Measurements from ENCODE around the gene LHPP.

LHPP gene

GRCh38 chr10:124649214-124649613, 187.6 kb downstream of the LHPP start:
- DNase-seq: no peak

- no peak for DNase-seq
Measured at GRCh38 chr10:124650263-124650662, 188.6 kb downstream of the LHPP start.

GRCh38 chr10:124650820-124651401, 189.3 kb downstream of the LHPP start:
- DNase-seq: no peak

- no peak for DNase-seq
Measured at GRCh38 chr10:124651402-124651891, 189.8 kb downstream of the LHPP start.

GRCh38 chr10:124652200-124652599, 190.6 kb downstream of the LHPP start:
- DNase-seq: no peak

DNA sequence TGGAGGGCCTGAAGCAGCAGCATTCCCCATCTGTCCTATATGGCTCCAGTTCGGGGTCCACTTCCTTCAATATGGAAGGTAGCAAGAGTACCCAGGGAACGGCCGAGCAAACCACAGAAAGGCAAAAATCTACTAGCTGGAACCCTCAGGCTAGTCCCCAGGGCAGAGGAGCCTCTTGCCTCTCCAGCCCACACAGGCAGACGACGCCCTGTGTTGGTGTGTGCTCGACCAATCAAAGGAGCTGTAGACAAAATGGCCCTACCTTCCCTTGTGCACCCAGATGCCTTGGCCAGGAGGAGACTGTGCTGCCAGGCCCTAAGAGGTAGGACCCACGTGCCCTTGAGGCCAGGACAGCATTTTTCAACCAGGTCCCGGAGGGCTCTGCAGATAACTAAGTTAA, 191.1 kb downstream of the LHPP start:
- DNase-seq: no peak

DNA sequence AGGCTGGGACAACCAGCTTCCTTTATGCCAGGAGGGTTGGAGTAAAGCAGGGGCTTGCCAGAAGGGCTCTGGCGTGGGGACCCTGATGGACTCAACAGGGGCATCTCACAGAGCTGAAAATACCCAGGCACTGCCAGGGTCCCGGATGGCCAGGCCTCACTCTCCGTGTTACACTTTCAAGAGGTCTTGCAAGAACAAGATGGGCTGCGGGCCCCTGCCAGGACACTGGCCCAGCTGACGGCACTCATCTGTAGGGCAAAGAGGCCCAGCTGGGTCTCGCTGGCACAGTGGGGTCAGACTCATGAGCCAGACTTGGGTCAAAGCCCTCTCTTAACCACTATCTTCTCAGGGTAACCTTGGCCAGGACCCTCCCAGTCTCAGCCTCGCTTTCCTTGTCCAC, 191.7 kb downstream of the LHPP start:
- DNase-seq: no peak

GRCh38 chr10:124653811-124654651, 192.4 kb downstream of the LHPP start:
- no peak for DNase-seq

GRCh38 chr10:124654686-124655085, 193.1 kb downstream of the LHPP start:
- DNase-seq: no peak

DNA sequence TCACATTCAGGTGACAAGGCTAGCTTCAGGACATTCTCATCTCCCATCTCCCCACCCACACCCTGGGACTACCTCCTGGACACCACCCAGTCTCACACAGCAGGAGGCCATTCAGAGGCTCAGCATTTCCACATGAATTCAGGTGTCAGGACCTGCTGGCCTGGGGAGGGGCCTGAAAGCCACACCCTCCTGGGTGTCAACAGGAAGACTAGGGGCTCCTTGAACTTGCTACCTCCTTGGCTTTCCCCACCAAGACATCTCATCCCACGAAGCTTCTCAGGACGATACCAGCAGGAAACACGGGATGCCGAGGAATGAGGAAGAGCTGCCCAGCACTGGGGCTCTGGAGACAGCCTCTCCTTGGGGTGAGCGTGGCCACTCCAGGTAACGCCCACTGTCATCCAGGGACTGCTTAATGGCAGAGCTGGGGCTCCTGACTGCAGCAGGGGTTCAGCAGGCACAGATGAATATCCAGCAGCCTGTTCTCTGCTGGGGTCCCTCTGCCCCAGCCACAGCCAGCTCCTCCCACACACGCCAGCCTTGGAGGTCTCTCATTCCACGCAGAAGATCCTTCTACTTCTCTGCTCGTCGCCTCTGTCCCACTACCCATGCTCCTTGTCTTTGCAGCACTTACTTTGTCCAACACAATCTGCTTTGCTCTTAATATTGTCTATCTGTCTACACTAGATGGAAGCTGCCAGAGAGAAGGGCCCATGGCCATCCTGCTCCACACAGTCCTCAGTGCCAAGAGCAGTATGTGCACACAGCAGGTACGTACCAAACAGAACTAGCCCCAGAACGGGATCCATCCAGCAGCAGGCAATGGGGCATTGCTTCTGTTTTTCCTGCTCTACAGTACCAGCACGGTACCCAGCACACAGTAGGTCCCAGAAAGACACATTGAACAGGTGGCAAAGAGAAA, 193.8 kb downstream of the LHPP start:
- no peak for DNase-seq

- no peak for DNase-seq
Measured at GRCh38 chr10:124656113-124656490, 194.5 kb downstream of the LHPP start.

GRCh38 chr10:124656541-124656940, 194.9 kb downstream of the LHPP start:
- no peak for DNase-seq

- no peak for DNase-seq
Measured at GRCh38 chr10:124657806-124658205, 196.2 kb downstream of the LHPP start.

DNA sequence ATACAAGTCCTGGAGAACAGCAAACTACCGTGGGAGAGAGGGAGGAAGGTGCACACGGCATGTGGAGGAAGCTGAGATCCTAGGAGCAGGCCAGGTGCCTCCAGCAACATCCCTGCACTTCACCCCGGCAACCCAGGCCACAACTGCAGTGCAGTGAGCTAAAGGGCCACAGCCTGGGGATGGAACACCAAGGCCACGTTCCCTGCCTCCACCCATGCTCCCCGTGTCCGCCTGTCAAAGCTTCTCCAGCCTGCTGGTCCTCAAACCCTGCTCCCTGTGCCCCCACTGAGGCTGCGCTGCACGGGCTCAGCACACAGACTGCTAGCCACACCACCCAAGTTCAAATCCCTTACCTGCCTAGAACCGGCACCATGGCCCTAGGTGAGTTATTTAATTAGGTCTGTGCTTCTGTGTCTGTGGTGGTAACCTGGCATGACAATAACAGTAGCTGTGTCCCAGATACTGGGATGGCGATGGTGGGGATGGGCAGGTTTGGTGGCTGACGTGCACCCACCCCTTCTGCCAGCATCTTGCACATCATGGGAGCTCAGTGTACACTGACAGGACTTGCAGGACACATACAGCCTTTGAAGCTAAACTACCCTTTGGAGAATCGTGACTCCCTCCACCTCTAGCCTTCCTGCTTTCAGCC, 197.1 kb downstream of the LHPP start:
- DNase-seq: no peak

DNA sequence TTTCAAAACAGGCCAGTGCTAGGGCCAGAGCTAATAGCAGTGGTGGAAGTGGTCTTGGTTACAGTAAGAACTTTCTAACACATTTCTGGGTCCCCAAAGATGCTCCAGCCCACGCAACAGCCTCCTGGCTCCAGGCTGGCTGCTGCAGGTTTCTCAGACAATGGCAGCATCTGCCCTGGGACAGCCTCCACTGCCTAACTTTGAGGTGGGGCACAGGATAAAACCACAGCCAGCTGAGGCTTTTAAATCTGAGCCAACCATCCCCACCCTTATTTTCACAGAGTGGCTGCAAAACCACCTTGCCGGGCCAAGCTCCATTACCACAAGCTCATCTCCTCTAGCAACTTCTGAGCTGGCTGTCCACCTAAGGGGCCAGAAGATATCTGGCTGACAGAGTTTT, 197.8 kb downstream of the LHPP start:
- DNase-seq: no peak

DNA sequence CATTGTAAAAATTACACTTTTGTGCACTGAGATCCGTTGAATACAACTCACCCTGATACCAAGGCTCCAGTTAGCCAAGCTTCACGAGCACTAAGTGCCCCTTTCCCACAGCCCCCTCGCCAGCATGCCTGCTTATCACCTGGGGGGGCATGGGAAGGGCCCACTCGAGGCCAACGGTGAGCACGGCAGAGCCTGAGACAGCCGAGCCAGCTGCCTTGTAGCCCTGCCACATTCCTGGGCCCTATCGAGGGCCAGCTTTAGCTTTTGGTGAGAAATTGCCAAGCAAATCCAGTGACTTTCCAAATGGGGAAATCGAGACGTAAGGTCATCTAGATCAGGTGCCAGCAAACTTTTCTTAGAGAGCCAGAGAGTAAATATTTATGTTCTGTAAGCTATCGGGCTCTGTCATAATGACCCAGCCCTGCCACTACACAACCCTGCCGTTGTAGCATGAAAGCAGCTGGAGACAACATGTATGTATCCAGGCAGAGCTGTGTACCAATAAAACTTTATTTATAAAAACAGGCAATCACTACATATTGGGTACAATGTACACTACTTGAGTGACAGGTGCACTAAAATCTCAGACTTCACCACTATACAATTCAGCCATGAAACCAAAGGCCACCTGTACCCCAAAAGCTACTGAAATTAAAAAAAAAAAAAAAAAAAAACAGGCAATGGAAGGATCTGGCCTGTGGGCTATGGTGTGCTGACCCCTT, 198.9 kb downstream of the LHPP start:
- no peak for DNase-seq

DNA sequence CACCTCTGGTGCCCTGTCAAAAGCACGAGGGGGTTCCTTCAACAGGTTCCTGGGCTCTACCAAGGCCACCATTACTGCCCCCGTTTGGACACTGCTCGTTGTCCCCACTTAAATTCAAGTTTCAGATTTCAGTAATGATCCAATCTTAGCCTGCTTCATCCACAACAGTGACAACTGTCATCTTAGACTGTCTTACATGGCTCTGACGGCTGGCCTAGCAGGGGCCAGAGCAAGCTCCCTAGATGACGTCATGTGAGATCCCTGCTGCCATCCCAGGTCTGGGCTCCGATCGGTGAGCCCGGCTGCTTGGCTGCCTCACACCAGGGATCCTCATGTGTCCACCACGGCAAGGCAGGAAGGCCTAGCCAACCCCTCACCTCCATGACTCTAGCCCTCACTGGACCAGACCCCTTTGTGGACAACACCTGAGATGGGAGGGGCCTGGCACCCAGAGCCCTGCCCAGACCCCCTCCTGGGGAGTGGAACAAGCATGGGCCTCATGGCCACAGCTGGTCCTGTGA, 200.1 kb downstream of the LHPP start:
- DNase-seq: no peak

DNA sequence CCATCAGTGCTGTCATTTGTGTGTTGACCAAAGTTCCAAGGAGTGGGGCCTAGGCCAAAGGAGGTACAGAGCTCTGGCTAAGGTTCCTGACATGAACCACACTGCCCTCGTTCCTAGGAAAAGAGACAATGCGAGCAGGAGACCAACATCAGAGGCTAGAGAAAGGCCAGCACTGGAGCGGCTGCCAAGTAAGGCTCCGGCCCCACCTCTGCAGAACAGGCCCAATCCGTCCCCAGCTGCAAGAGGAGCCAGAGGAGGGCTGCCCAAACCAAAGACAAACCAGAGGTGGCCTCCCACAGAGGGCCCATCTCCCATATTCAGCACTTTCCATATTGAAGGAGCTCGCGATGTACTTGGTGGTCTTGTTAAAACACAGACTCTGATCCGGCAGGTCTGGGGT, 201.6 kb downstream of the LHPP start:
- DNase-seq: no peak
